ENCODE measurements around the gene MPL.

MPL gene

DNA sequence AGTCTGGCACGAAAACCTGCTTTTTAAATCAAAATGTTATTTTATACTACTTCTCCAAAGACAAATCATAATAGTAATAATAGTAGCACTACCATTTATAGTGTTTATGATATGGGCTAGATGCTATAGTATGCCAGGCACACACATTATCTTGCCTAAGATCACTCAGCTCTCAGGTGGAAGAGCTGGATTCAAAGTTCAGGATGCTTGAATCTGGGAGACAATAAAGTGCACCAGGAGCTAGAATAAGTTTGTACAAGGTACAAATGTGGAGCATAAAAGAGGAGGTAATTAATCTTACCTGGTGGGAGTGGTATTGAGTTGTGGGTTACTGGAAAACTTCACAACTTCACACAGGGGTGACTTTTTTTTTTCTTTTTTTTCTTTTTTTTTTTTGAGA lies 40.2 kb downstream of the MPL start:
- no peak for DNase-seq (ENCODE audit: low read depth)

- no peak for DNase-seq (ENCODE audit: low read depth)
These were observed 41.9 kb downstream of the MPL start for GRCh38 chr1:43379476-43379875.

DNA sequence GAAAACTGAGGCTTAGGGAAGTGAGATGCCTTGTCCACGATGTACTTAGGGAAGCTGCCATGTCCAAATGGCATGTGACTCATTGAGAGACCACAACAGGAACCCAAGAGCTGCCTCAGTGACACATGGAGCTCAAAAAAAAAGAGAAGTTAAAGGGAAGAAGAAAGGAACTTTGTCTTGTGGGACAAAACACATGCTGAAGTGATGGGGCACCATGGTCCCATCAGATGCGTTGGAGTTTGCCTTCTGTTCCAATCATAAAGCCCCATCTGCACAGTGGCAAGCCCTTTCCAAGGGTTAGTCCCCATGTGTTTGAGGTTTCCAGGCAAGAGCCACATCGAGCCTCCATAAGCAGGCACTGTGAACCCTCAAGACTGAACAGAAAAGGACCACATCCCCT lies 44.0 kb downstream of the MPL start:
- no peak for DNase-seq (ENCODE audit: low read depth)

DNA sequence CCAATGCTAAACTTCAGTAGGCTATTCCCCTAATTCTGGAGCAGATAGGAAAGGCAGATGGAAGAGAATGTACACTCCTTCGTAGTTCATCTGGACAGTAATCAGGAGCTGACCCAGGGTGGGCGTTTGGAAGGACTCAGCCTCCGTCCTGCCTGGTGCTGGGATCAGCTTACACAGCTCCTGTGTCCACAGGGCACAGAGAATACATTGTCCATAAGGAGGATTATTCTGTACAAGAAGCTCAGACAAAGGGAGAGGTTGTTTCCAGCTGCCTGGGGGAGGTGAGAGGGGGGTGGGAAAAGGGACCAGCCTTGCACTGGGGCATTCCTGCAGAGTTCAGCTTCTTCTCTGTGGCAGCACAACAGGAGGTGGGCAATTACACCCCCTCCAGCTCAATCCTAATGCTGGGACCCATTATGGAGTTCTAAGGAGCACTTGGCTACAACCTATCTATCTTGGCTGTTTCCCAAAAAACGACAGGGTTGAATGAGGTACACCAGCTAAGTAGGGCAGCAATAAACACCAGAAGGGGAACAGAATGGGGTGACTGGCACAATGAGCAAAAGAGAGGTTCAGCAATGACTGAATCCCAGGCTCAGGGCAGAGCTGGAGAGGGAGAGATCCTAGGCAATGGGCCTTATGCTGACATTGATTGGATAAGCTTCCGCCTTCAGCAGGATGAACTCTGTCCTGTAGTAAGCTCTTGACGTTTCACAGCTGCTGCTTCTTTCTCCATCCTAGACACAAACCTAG lies 44.6 kb downstream of the MPL start:
- DNase-seq (ENCODE audit: low read depth), result no peak

GRCh38 chr1:43383449-43383848 lies 45.8 kb downstream of the MPL start:
- no peak for DNase-seq (ENCODE audit: low read depth)

- DNase-seq (ENCODE audit: low read depth), result no peak
These were observed 49.1 kb downstream of the MPL start for GRCh38 chr1:43386676-43387075.

DNA sequence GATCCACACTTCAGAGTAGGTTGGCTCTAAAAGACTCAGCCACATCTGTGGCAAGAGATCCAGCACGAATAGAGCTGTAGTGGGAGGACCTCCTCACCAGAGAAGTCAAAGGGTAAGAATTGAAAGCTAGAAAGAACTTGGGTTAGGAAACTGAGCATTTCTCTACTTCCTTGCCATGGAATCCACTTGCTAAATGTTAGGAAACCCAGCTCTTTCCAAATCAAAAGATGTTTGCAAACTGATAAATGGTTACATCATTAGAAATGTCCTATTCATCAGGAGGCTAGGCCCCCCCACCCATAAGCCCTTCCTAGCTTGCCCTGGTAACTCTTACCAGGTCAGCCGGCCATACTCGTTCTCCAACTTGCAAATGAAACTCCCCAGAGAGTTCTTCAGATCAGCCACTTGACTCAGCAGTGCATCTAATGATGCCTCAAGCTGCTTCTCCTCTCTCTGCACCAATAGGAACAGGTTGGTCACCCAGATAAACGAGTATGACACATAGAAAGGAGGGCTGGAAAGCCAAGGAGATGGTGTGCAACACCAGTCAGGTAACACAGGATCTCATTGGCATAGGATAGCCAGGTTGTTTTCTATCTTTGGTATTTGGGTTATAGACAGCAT lies 50.5 kb downstream of the MPL start:
- DNase-seq (ENCODE audit: low read depth), result peak; percentile 25

- no peak for DNase-seq (ENCODE audit: low read depth)
These were observed 51.0 kb downstream of the MPL start for GRCh38 chr1:43388613-43389012.

DNA sequence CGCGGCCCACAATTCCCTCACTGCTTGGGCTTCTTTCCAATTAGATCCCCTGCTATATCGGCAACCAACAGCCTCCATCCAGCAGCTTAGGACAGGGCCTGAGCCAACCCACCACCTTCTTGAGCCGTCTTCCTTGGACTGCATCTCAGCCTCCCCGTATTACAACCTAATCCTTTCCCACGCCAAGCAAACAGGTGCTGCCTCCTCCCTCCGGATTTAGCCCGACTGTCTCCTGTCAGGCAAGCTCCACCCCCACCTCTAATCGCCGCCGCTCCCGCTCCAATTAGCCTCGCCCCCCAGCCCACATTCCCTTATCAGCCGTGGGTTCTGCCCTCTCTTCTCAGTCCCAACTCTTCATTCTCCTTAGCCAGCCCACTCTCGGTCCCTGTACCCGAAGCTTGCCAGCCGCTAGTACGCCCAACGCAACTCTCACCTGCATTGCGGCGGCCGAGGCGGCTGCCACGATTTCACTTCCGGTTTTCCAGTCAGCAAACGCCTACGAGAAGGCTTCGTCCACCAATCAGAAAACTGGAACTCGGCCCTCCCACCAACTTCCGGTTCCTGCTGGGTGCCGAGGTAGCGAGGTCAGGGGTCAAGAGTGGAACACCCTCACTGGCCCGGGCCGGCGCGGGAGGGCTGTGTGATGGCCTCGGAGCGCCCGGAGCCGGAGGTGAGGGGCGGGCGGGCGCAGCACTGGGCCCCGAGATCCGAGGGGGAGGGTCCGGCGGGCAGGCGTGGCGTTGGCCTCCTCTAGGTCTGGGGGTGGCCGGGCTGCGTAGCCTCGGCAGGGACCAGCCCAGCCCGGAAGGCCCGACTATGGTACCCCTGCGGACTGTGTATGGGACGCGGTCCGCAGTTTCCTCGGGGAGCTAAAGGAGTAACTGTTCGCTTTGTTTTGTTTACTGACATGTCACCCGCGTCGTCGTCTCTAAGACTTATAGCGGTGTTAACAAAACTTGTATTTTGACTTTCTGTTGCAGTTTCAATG lies 52.0 kb downstream of the MPL start, which contains the start of the genes MED8 and SZT2:
MED8 (minus strand) TSS at position 475 of the 988 bp plus-strand sequence; CDS start at position 439, 36 bp downstream.
SZT2 (plus strand) TSS at position 574 of the 988 bp plus-strand sequence; CDS start at position 644, 70 bp downstream.
- DNase-seq (ENCODE audit: low read depth), result peak; percentile 92

DNA sequence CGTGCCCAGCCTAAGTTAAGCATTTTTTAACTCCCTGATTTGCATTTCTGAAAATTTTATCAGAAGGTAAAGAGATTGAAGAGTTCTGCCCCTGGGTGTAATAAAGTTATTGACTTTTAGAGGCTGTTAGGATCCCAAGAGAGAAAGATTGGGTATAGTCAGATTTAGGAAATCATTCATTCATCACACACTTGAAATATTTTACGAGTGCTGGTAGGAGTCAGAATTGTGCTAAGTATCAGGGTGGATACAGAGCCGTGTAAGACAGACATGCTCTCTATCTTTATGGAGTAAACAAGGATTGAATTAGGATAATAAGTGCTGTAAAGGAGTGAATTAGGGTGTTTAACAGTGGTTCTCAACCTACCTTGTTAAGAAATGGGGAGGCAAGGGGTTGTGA lies 55.1 kb downstream of the MPL start:
- DNase-seq (ENCODE audit: low read depth), result no peak

- no peak for DNase-seq (ENCODE audit: low read depth)
These were observed 57.9 kb downstream of the MPL start for GRCh38 chr1:43395523-43395922.

DNA sequence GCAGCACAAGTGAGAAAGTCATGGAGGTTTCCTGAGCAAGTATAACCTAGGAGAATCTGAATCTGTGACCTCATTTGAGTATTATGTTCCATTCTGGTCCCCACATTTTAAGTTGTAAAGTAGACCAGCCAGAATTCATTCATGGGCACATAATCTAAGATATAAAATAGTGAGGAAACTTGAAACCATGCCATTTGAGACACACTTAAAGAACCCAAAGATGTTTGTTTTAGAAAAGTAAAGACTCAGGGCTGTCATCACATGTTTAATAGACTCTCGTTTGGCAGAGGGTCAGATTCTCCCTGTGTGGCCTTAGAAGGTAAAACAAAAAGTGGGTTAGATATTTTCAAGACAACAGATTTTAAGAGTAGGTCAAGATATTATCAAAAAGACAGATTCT lies 58.4 kb downstream of the MPL start:
- DNase-seq (ENCODE audit: low read depth), result no peak

GRCh38 chr1:43398227-43398626 lies 60.6 kb downstream of the MPL start:
- DNase-seq (ENCODE audit: low read depth), result no peak

GRCh38 chr1:43400441-43400840 lies 62.8 kb downstream of the MPL start:
- peak; percentile 18 for DNase-seq (ENCODE audit: low read depth)

GRCh38 chr1:43402089-43402865 lies 64.7 kb downstream of the MPL start:
- no peak for DNase-seq (ENCODE audit: low read depth)
